Measurements from ENCODE around the gene SEC11A.

GRCh38 chr15:84621358-84621979 is 94.5 kb downstream of the SEC11A start:
- TF ChIP-seq CTCF (IDR thresholded peaks at IDR 0.05) (no peak), EZH2 (IDR thresholded peaks at IDR 0.05) (no peak), EZH2phosphoT487 (IDR thresholded peaks at IDR 0.05) (no peak)

All from neural progenitor cell (in vitro differentiated cells).